ENCODE results near the gene FLVCR2.

FLVCR2 gene, protein sequence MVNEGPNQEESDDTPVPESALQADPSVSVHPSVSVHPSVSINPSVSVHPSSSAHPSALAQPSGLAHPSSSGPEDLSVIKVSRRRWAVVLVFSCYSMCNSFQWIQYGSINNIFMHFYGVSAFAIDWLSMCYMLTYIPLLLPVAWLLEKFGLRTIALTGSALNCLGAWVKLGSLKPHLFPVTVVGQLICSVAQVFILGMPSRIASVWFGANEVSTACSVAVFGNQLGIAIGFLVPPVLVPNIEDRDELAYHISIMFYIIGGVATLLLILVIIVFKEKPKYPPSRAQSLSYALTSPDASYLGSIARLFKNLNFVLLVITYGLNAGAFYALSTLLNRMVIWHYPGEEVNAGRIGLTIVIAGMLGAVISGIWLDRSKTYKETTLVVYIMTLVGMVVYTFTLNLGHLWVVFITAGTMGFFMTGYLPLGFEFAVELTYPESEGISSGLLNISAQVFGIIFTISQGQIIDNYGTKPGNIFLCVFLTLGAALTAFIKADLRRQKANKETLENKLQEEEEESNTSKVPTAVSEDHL

DNA sequence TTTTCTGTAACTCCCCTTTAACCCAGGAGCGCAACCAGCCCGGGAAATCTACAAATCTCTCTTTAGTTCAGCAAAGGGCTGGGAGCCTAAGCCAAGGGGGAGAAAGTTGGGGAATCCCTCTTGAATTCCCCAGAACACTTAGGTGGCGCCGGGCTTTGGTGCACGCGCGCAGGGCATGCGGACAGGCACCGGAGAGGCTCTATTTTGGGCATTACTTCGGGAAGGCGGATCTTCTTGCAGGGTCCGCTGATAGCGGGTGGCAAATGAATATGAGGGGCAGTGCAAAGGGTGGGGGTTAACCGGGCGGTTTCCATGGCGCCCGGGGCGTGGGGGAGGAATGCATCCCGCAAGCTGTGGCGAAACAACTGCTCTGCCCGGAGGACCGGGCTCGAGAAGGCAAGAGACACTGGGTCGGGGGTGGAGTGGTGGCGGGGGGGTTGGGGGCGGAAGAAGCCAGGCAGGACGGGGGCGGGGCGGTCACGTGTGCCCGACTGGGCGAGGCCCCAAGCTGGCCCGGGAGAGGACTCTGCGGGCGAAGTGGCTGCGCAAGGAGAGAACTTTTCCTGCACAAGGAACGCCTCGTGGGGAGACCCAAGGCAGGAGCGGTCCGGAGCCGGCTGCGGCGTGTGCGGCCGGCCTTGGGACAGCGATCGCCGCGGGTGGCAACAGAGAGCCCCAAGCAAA is at the start of gene FLVCR2:
FLVCR2 (plus strand) TSS at position 519 of the 684 bp plus-strand sequence. CDS start 353 bp downstream, outside the sequence.
- peak; percentile 27 for DNase-seq

- DNase-seq, result no peak
Measured at GRCh38 chr14:75531256-75531655, 47.2 kb upstream of the FLVCR2 start.

- DNase-seq, result no peak
Measured at GRCh38 chr14:75531660-75532317, 46.6 kb upstream of the FLVCR2 start.

GRCh38 chr14:75533791-75534555 is 44.4 kb upstream of the FLVCR2 start:
- DNase-seq, result no peak

DNA sequence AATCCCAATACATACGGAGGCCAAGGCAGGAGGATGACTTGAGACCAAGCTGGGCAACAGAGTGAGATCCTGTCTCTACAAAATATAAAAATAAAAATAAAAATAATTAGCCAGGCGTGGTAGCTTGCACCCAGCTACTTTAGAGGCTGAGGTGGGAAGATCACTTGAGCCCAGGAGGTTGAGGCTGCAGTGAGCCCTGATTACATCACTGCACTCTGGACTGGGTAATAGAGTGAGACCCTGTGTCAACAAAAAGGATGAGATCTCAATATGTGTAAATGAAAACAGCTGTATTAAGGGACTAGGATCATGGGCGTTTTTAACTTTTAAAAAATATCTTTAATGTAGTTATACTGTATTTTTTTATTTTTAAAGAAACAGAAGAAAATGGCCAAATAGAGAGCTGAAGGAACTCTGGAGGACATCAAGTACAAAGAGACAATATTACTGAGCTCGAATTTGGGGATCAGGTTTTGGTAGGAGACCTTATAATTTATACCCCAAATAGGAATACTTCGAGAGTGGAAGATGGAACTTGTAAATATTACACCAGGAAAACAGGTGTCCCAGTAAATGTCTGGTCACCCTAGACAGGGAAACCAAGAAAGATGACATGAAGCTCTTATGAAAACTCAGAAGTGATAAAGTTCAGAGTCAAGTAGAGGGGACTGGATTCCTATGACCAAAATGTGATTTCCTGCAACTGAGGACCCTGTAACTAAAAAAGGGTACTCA is 43.1 kb upstream of the FLVCR2 start:
- no peak for DNase-seq

DNA sequence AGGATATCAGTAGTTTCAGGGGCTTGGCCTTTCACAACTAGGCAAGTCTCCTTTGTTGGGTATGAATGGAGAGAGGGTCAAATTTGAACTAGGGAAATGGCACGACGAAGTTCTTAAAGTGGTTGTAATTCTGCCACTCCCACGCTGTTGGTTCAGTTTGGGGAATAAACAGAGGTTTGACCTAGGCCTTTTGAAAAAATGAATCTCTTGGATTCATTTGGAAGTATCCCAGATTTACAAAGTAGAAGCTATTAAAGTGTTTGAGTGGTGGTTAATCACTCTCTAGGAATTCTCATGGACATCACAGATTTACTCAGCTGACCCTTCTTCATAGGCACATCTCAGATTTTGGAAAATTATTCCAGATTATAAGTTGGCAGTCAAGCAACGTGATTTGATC is 41.3 kb upstream of the FLVCR2 start:
- DNase-seq, result no peak

- DNase-seq, result no peak
Measured at GRCh38 chr14:75539162-75539560, 39.3 kb upstream of the FLVCR2 start.

- DNase-seq, result peak; percentile 59
Measured at GRCh38 chr14:75539561-75540478, 38.6 kb upstream of the FLVCR2 start.

DNA sequence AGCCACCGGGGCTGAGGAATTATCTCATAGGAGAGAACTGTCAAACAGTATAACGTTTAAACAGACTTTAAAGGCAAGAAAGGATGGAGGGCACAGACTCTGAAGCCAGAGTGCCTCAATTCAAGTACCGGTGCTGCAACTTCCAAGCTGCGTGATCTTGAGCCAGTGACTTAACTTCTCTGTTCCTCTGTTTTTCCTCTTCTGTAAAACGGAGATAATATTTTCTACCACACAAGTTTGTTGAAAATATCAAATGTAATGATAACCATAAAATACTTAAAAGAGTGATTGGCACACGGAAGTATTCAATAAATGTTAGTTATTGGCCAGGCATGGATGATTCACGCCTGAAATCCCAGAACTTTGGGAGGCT is 38.0 kb upstream of the FLVCR2 start:
- DNase-seq, result no peak

GRCh38 chr14:75542588-75543091 is 35.8 kb upstream of the FLVCR2 start:
- peak; percentile 94 for DNase-seq

GRCh38 chr14:75543253-75543652 is 35.2 kb upstream of the FLVCR2 start:
- no peak for DNase-seq

- no peak for DNase-seq
Measured at GRCh38 chr14:75543786-75544185, 34.6 kb upstream of the FLVCR2 start.

GRCh38 chr14:75545907-75546306 is 32.5 kb upstream of the FLVCR2 start:
- no peak for DNase-seq

- no peak for DNase-seq
Measured at GRCh38 chr14:75547552-75548250, 30.7 kb upstream of the FLVCR2 start.

DNA sequence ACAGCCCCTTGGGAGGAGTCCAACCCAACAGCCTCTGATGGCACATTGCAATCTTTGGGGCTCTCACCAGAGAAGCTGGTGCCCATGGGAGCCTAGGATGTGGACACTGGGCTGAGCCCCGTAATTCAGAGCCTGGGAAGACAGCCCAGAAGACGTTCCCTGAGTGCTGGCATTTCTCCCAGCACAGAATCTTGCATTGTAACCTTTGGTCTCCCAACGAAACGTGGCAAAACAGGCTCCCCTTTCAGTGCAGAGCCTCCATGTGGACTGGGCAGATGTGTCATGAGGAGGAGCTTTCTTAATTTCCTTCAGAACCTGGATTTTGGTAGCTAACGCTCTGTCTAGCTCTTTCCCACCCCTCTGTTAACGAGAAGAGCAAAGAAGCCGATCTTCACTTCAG is 29.9 kb upstream of the FLVCR2 start:
- no peak for DNase-seq

- peak; percentile 31 for DNase-seq
Measured at GRCh38 chr14:75549169-75549568, 29.3 kb upstream of the FLVCR2 start.

DNA sequence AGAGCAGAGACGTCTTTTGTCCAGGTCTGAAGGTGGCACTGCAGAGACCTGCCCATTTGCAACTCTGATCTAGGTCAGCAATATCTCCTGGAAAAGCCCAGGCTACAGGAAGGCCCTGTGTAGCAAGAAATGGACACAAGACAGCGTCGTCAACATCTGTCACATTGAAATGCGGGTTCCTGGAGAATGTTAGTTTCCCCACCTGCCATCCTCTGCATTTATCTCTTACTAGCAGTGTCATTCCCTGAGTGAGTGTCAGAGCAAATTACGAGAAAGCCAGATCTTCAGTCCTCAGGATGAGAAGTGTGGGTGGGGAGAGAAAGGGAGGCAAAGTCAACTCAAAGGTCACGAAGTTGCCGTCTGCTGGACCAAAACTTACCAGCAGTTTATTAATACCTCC is 27.4 kb upstream of the FLVCR2 start:
- DNase-seq, result no peak

- no peak for DNase-seq
Measured at GRCh38 chr14:75553157-75553556, 25.3 kb upstream of the FLVCR2 start.

GRCh38 chr14:75553761-75554364 is 24.6 kb upstream of the FLVCR2 start:
- DNase-seq, result no peak

- DNase-seq, result no peak
Measured at GRCh38 chr14:75554482-75554881, 23.9 kb upstream of the FLVCR2 start.

Data from stimulated activated CD4-positive, alpha-beta T cell treated with anti-CD3 and anti-CD28 coated beads, Interleukin-1b, Interleukin-23, amount 100 ng/mL, for 48 hours (primary cell).